NCI-H2196 treated with DMSO at 0.1 percent for 48 hours (cell line): ENCODE data around the gene SETD5.

Source experiments
- DNase-seq: peaks from one replicate; lab custom pipeline; 2025; ENCODE audit not compliant: unreplicated experiment; lab: John Stamatoyannopoulos, UW

The SETD5 gene

DNA sequence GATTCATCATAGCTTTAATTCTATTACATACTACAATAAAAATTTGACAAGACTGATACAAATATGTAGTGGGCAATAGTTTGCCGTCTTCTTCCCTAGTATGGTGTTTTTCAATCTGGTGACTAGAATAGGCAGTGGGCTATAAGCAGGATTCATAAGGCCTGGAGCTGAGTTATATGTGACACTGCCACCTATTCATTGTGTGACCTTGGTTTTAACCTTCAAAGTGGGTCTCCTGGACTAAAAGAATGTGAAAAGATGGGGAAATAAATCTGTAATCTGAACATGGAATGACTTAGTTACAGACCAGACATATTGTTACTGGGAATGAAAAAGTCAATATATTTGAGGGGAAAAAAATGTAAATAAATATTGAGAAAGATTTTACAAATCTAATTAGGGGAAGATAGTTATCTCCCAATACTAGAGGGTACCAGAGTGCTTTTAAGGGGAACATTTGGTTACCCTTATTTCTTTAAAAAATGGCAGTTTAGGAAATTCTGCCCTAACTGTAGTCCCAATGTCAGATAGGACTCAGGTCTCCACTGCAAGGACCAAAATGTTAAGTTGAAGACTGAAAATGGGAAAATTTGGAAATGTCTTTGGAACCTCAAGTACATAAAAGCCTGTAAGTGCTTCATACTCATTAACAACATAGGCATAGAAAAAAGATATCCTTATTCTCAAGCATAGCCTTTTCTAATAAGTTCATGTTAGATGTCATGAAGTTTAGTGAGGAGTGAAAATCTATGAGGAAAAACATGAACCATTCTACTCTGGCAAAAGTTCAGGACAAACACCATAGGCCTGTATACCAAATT is 10.7 kb upstream of the SETD5 start:
- no peak for DNase-seq

DNA sequence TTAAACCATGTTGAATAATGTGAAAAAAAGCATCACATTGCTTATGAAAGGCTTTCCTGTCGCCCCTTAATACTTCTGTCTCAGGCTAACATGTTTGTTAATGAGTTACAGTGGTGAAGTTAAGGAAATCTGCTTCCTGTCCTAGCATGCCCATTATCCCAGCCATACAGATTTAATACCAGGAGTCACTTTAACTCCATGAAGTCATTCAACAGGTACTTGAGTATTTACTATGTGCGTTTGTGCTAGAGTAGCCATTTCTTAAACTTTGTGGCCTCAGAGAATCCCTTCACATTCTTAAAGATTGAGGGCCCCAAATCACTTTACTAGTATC is 10.1 kb upstream of the SETD5 start:
- DNase-seq: no peak

DNA sequence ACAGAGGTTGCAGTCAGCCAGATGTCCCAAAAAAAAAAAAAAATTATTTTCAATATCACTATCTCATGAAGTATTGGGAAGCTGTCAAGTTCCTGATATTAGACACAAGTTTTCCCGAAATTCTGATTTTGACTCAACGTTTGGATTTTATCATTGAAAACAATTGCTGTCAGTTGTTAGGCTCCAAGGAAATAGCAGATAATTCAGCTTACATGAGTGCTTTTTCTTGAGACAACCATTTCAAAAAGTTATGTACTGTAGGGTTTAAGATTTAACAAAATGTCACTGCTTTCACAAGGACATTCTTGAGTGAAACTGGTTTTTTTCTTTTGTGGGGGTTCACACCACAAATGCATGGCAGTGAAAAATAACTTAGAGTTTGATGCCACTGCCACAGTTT is 9.3 kb upstream of the SETD5 start:
- no peak for DNase-seq

- no peak for DNase-seq
These were observed 8.7 kb upstream of the SETD5 start for GRCh38 chr3:9388562-9389272.

DNA sequence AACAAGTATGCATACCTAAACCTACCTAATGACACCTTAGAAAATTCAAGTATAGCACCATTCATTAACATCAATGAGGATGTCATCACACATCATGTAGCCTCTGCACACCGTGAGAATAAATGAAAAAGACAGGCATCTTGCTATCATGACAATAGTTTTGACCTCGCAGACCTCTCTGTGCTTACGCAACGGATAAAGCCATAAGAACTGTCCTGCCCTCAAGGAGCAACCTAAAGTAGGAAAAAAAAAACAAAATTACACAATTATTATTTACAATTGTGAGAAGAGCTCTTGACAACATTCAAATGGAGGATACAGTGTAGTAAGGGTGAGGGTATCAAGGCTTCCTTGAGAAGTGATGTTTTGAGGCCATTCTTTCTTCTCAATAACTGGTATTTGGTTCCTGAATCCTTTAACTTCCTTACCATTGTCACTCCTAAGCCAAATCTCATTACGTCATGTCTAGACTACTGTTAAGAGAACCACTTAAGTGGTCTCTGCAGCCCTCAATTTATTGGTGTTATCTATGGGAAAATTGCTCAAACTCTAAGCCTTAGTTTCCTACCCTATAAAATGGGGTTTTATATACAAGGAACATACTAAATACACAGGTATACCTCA is 7.0 kb upstream of the SETD5 start:
- no peak for DNase-seq

GRCh38 chr3:9392041-9392440 is 5.4 kb upstream of the SETD5 start:
- DNase-seq: no peak

GRCh38 chr3:9395570-9396300 is 1.7 kb upstream of the SETD5 start:
- DNase-seq: no peak

GRCh38 chr3:9396301-9396631 is 1.1 kb upstream of the SETD5 start:
- peak; percentile 63 for DNase-seq

DNA sequence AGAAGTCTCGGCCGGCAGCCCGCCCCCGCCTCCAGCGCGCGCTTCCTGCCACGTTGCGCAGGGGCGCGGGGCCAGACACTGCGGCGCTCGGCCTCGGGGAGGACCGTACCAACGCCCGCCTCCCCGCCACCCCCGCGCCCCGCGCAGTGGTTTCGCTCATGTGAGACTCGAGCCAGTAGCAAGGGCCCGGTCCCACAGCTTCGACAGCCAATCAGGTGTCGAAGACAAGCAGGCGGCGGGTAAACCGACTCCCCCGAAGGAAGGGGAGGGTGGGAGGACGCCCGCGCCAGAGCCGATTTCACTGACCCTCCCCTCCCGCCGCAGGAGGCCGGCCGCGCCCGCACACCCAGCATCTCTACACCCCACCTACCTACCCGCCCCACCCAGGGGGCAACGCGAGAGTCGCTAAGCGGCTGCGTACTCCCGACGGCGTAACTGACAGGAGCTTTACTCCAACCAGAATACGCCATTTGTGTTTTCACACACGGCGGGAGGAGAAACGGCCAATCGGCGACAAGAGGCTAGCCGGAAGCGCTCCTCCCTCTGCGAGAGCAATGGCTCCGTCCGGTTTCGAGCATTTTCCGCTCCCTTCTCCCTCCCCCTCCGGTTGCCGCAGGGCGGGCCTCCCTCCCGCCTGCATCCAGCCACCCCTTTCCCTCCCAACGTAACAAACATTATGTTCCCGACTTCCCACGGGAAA is 633 bp upstream of the SETD5 start:
- peak; percentile 89 for DNase-seq

DNA sequence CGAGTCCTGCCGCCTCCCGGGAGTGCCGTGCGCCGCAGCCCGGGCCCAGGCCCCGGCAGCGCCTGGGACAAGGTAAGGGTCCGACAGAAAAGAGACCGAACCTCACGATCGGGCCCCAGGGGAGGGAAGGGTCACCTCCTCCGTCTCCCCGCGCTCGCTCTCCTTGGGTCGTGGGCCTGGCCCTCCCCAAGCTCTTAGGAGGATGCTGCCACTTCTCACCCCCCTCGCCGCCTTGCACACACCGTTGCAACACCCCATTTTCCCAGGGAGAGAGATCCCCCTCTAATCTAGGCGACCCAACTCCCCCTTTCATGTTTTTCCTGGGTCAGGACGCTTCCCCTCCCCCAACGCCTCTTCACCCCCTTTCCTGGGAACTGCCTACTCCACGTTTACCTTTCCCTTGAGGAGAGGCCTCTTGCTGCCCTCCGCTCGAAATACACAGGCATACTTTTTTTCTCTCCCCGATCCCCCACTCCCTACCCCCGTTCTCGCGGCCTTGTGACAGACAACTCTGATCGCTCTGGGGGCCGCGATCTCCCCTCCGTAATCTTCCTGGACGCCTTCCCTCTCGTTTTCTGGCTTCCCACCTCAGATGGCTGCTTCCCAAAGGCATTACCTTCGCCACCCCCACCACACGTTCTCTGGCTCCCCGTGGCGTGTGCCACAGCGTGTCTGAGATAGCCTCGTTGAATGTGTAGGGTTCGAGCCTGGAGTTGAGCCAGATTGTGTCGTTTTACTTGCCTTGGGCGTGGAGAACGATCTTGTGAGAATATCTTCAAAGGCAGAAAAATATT is 688 bp downstream of the SETD5 start:
- no peak for DNase-seq

DNA sequence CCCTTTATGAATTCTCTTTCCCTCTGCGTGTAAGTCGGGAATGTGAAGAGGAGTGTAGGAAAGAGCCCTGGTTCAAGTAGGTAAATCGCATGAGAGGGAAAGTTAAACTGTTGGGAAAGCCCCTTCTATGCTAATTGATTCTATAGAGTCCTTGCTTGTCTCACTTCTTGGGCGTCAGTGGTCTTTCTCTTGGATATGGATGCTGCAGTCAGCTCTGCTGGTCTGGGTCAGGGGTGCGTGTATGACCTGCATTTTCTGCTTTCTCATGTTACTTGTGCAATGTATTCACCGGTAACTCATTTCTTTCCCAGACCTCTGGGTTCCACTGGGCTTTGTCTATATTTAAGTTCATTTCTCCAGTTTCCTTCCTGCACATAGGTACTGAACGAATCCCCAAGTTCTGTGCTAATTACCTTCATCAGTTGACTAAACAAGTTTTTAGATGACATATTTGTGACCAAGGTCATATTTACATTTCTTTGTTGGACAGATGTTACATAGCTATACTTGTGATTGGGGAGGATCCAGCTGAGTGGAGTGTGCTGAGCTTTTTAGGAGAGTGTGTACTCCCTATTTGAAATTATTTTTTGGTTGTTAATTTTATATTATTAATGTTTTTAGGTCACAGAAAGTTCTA is 1.4 kb downstream of the SETD5 start:
- DNase-seq: no peak

- no peak for DNase-seq
These were observed 1.9 kb downstream of the SETD5 start for GRCh38 chr3:9399337-9399703.

GRCh38 chr3:9399746-9400145 is 2.3 kb downstream of the SETD5 start:
- DNase-seq: peak; percentile 50

GRCh38 chr3:9400616-9401015 is 3.2 kb downstream of the SETD5 start:
- no peak for DNase-seq

DNA sequence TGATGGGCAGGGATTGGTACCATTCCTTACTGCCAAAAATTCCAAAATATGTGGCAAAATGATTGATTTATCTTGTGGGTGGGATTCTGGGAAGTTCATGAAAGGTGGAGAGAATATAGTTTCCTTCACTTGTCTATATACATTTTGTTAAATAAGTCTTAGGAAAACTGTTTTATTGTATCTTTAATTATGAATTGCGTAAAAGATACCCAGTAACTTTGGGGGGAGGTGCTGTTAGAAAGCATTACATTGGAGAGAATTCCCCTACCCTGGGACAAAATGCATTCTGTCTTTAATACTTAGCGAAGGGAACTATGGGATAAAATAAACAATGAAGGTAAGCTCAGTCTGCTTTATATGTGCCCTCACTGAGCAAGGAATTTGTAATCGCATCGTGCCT is 4.6 kb downstream of the SETD5 start:
- DNase-seq: no peak

DNA sequence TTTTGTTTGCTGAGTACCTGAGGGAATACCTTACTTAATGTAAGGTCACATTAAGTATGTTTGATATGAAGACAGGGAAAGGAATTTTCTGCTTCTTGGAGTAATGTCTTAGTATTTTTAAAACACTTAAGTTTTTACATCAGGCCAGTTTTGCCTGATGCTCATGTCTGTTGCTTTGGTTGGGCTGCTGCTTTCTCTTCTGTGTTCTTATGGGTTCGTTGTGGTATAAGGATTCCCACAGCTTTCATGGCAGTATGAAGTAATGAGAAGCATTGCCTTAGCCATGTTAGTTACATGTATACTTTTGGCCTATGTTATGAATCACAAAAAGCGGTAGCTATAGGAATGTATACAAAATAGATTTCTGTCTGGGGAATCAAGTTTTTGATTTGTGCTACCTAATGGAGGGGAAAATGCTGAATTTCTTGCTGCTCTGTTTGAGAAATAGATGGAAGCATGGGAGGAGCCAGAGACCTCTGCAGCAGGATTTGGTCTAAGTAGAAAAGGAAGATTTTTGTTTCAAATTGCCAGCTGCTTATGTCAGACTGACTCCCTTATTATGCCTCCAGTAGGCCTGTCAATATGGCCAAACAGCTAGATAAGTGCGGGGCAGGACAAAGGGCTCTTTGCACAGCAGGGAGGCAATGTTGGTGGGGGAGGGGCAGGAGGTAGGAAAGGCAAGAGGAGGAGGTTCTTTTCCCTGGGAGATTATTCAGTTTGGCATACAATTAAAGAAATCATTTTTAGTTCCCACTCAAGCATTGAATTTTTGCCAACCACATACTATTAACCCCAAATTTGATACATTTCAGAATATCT is 5.2 kb downstream of the SETD5 start:
- DNase-seq: no peak

- DNase-seq: no peak
These were observed 6.0 kb downstream of the SETD5 start for GRCh38 chr3:9403463-9403862.

- no peak for DNase-seq
These were observed 7.3 kb downstream of the SETD5 start for GRCh38 chr3:9404680-9405079.

- no peak for DNase-seq
These were observed 8.3 kb downstream of the SETD5 start for GRCh38 chr3:9405756-9406155.
